ENCODE results near the gene HEATR5A. TPM values are rescaled to one million over a fixed set of nuclear protein-coding genes. Genes with fewer than 3 reads are reported as not detected.
"Not testable (repeated sequence)": the region's sequence is repeated elsewhere in the genome, so short reads cannot be mapped to it uniquely, and the experiment has no call there.

The HEATR5A gene
- total RNA-seq, 1 donor from 2014 or later: 12.3 TPM

DNA sequence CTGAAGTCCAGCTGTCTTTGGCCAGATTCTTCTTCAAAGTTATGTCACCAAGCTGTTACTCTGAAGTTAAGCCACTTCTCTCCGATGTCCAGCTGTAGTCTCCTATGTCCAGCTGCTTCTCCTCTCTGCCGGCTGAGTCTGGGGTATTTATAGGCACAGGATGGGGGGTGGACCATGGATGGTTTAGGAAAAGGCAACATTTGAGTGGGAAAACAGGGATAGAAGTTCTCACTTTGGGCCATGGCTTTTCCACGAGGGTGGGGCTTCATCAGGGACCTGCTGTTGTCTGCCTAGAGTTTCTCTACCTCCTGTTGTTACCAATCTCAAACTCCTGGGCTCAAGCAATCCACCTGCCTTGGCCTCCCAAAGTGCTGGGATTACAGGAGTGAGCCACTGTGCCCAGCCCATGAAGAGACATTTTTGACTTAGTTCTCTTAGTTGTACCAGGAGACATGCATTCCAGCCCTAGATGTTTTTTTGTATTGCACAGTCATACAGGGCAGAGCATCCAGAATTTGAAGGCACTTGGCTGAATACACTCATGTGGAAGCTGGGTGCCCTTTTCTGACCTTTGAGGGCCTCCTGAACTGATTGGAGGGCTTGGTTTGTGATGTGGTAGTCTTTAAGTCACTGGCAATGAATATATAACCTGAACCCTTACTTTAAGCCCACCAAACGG lies 132.9 kb downstream of the HEATR5A start:
- intact Hi-C loops (cut with micrococcal nuclease): no loop called here

DNA sequence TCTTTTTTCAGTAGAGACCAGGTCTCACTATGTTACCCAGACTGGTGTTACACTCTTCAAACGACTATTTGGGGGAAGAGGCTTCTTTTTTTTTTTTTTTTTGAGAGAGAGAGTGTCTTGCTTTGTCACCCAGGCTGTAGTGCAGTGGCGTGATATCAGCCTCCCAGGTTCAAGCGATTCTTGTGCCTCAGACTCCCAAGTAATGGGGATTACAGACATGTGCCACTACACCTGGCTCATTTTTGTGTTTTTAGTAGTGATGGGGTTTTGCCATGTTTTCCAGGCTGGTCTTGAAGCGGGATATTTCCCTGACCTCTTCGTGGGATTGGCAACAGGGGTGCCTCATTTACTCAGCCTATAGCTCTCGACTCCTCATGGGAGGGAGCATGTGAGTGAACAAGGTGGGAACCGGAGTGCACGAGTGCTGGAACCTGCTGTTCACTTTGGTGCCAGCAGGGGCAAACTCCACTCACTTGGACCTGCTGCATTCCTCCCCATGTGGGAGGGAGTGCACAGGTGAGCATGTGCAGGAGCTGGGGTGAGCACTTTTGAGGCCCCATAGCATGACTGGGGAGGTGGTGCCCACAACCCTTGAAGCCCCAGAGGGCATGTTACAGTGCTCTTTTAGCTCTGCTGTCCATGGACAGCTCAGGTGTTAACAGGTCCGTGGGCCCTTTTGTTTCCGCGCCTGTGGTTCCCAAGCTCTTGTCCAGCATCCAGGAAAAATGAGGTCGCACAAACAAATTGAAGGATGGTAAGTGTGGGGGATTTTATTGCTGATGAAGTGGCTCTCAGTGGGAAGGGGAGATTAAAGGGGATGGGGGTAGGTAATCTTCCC lies 133.7 kb downstream of the HEATR5A start:
- intact Hi-C loops (cut with micrococcal nuclease): no loop called here

DNA sequence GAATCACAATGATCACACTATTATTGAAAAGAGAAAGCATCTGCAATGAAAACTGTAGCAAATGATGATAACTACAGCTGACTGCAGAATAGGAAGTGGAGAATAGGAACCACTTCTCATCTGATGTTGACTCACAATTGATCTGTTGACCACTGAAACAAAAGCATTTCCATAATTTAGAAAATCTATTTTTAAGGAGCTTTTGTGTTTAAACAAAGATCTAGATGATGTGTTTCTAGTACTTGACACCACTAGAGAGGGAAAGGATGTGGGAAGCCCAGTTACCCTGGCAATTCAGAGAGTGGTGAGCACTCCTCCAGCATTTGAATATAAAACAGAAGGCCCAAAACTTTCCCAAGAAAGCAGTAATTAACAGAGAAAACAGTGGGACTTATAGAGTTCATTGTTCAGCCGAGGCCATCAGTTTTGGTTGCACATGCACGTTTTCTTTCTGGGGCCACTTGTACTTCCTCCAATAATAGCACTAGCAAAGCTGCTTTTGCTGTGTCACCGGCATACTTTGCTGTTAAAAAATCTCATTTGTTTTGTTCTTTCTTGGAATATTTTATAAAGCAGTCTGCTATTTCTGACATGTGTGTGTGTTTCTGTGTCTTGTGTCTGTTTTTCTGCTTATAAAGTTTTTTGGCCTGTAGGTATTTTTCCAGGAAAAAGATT lies 136.6 kb downstream of the HEATR5A start:
- intact Hi-C loops (cut with micrococcal nuclease): no loop called here

DNA sequence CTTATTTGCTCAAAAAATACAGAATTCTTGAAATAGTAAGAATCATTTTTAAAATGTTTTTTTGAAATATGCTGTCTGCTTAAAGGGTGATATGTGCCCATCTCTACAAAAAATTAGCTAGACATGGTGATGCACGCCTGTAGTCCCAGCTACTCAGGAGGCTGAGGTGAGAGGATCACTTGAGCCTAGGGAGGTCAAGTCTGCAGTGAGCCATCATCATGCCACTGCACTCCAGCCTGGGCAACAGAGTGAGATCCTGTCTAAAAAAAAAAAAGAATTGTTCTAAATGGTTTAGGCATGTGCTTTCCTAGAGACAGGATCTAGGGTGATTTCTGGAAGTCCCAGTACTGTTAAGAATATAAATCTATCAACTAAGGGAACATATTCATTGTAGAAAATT lies 137.2 kb downstream of the HEATR5A start:
- intact Hi-C loops (cut with micrococcal nuclease): no loop called here

DNA sequence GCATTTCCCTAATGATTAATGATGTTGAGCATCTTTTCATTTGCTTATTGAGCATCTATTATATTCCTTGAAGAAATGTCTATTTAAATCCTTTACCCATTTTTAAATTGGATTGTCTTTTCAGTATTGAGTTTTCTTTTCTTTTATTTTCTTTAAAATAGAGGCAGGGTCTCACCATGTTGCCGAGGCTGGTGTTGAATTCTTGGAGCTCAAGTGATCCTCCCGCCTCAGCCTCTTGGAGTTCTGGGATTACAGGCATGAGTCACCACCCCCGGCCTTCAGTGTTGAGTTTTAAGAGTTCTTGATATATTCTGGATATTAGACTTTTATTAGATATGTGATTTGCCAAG lies 139.5 kb downstream of the HEATR5A start:
- intact Hi-C loops (cut with micrococcal nuclease): no loop called here

DNA sequence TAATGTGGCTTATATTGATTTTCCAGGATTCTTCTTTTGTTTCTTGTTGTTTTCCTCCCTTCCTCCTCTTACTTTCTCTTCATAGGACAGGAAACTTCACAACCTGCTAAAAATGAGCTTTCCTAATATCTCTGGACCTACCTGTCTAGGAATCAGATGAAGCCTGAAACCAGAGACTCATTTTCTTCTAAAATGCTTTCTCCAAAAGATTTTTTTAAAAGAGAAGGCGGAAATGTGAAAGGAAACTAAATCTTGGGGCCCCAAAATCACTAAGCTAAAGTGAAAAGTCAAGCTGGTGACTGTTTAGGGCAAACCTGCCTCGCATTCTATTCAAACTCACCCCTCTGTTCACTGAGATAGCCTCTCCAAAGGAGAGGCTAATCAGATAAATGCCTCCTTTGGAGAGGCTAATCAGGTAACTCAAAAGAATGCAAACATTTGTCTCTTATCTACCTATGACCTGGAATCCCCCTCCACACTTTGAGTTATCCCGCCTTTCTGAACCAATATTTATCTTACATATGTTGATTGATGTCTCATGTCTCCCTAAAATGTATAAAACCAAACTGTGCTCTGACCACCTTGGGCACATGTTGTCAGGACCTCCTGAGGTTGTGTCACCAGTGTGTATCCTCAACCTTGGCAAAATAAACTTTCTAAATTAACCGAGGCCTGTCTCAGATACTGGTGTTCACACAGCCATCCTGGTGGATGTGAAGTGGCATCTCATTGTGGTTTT lies 140.0 kb downstream of the HEATR5A start:
- intact Hi-C loops (cut with micrococcal nuclease): no loop called here

DNA sequence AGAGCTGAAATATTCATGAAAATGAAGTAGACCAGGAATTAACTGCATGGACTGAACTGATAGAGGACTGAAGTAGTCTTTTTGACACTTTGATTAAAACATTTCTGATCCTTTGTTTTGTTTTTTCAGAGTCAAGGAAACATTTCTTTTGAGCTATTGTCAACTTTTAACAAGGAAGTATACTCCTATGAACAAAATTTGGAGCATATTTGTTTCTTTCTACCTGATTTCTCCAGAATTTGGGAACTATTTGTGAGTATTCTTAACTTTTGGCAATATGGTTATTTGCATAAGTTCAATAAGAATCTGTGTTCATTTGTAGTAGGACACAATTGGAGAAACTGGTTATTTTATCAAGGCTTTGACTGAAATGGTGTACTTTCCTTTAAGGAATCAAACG lies 141.5 kb downstream of the HEATR5A start:
- intact Hi-C loops (cut with micrococcal nuclease): no loop called here

DNA sequence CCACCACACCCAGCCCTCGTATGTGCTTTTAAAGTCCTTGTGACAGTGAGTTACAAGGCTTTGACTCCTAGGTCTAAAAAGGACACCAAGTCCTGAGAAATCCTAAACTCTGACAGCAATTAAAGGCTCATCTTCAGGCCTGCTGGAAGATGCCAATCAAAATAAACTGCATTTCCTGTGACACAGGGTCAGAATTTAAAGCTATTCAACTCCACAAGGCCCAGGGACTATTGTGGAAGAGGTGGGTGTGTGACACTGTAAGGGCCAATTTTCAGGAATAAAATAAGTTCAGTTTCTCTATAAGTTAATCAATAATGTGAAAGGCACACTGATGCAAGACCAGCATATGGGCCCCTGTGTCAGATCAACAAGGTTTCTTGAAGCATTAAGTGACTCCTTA lies 143.3 kb downstream of the HEATR5A start:
- intact Hi-C loops (cut with micrococcal nuclease): no loop called here

DNA sequence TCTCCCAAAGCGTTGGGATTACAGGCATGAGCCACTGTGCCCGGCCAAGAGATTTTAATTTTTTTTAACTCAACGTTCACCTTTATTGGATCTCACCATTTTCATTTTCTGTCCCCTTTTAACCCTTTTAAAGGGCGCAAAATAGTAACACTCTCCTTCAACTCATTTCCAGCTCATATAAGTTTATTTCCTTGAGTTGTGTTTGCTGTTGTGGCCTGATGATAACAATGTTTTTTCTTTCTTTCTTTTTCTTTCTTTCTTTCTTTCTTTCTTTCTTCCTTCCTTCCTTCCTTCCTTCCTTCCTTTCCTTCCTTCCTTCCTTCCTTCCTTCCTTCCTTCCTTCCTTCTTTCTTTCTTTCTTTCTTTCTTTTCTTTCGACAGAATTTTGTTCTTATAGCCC lies 143.9 kb downstream of the HEATR5A start:
- intact Hi-C loops (cut with micrococcal nuclease): not testable (repeated sequence)

DNA sequence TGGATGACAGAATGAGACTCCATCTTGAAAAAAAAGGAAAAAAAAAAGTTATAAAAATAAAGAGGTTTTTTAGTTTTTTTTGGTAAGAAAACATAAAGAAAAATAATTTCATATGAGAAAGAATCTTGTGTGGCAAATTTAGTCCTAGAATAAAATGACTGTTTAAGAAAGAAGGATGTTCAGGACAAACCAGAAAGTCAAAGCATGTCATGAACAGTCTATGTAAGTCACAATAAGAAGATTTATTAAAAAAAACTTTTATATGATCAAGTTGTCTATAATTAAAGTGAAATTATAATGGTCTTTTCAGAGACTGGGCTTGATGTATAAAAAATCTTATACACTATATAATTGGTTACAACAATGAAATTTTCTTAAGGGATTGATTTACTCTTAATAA lies 144.6 kb downstream of the HEATR5A start:
- intact Hi-C loops (cut with micrococcal nuclease): no loop called here

DNA sequence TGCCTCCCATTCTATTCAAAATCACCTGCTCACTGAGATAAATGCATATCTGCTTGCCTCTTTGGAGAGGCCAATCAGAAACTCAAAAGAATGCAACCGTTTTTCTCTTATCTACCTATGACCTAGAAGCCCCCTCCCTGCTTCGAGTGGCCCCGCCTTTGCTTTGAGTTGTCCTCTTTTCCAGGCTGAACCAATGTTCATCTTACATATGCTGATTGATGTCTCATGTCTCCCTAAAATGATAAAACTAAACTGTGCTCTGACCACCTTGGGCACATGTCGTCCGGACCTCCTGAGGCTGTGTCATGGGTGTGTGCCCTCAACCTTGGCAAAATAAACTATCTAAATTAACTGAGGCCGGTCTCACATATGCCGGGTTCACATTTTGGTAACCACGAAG lies 148.7 kb downstream of the HEATR5A start:
- intact Hi-C loops (cut with micrococcal nuclease): no loop called here

DNA sequence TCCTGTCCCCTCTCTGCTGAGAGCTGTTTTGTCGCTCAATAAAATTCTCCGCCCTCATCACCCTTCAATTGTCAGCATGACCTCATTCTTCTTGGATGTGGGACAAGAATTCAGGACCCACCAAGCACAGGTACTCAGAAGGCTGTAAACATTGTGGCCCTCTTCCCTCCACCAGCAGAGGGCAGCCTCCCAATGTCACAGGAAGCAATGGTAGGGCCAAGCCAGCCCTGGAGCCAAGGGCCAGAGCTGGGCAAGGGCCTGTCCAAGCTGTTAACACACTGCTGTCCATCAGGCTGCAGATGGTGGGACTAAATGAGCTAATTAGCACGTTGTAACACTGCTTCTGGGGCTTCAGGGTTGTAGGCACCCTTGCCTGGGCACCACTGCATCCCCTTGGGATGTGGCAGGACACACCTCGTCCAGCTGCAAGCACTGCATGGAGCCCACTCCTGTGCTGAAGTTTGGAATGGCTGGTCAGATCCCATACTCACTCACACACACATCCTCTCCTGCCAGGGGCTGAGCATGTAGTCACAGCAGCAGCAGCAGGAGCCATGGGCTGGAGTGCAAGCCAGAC lies 150.1 kb downstream of the HEATR5A start:
- intact Hi-C loops (cut with micrococcal nuclease): loop anchor here (1.0 kb wide), 2 partner anchors 86 to 180 kb away; no protein-coding TSS in a partner anchor

DNA sequence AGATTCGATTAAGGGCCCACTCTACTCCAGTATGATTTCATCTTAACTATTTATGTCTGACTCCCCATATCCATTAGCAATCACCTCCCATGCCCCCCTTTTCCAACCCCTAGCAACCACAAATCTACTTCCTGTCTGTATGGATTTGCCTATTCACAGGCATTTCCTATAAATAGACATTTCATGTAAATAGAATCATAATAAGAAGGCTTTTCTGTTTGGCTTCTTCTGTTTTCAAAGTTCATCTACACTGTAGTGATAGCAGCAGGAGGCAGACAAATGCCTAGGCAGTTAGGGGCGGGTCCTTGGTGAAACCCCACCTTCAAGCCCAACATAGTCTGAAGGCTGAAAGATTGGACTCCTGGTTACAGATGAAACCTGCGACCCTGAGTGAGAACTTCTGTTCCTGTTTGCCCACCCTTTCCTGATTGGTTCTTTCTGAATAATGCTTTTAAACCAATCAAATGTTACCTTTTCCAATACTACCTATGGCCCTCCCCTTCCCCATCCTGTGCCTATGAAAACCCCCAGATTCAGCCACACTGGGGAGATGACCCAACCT lies 150.6 kb downstream of the HEATR5A start:
- intact Hi-C loops (cut with micrococcal nuclease): loop anchor here (1.0 kb wide), 2 partner anchors 87 to 181 kb away; no protein-coding TSS in a partner anchor

DNA sequence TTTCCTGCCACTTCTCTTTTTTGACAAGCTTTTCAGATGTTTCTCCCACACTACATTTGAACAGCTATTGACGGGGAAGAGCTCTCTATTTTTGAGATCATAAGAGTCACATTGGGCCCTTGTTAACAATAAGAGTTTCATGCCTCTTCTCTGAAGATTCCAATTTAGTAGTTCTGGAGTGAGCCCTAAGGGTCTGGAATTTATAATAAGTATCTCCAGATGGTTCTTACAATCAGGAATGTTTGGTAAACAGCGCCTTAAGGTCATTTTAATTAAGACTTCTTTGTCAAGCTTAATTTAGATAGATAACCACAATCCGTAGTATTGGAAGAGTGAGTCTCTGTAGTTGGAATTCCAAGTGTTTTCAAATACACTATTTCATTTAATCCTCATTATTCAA lies 152.1 kb downstream of the HEATR5A start:
- intact Hi-C loops (cut with micrococcal nuclease): no loop called here

DNA sequence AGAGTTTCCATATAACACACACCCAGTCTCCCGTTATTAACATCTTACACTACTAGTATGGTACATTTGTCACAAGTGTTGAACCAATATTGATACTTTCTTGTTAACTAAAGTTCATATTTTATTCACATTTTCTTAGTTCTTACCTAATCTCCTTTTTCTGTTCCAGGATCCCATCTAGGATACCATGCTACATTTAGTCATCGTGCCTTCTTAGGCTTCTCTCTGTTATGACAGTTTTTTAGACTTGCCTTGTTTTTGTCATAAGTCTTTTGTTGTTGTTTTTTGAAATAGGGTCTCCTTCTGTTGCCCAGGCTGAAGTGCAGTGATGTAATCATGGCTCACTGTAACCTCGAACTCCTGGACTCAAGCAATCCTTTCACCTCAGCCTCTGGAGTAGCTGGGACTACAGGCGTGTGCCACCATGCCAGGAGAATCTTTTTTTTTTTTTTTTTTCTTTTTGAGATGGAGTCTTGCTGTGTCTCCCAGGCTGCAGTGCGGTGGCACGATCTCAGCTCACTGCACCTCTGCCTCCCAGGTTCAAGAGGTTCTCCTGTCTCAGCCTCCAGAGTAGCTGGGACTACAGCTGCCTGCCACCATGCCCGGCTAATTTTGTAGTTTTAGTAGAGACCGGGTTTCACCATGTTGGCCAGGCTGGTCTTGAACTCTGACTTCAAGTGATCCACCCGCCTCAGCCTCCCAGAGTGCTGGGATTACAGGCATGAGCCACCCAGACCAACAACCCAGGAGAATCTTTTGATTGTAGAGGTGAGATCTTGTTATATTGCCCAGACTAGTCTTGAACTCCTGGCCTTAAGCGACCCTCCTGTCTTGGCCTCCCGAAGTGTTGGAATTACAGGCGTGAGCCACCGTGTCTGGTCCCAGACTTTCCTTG lies 153.7 kb downstream of the HEATR5A start:
- intact Hi-C loops (cut with micrococcal nuclease): no loop called here

DNA sequence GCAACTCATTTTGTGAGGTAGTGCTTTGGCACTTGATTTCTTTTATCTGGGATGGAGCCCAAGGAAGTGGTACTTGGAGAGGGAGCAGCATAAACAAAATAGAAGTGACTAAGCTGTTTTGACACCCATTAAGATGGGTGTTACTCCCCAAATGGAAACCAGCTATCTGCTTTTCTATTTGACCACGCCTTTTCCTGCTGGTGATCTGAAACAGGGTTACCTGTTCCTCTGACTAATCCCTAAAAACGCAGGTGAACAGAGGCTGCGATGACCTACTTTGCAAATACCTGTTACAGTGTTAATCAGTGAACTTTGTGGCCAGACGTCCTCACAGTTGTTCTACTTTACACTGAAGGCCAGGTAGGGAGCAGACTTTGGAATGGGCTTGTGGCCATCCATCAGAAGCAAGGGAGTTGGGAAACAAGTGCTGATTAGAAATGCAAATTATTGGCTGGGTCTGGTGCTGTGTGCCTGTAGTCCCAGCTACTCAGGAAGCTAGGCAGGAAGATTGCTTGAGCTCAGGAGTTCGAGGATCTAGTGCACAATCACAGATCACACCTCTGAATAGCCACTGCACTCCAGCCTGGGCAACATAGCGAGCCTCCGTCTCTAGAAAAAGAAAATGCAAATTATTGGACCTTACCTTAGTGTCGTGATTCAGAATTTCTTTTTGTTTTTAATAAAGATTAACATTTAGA lies 154.5 kb downstream of the HEATR5A start:
- intact Hi-C loops (cut with micrococcal nuclease): no loop called here

DNA sequence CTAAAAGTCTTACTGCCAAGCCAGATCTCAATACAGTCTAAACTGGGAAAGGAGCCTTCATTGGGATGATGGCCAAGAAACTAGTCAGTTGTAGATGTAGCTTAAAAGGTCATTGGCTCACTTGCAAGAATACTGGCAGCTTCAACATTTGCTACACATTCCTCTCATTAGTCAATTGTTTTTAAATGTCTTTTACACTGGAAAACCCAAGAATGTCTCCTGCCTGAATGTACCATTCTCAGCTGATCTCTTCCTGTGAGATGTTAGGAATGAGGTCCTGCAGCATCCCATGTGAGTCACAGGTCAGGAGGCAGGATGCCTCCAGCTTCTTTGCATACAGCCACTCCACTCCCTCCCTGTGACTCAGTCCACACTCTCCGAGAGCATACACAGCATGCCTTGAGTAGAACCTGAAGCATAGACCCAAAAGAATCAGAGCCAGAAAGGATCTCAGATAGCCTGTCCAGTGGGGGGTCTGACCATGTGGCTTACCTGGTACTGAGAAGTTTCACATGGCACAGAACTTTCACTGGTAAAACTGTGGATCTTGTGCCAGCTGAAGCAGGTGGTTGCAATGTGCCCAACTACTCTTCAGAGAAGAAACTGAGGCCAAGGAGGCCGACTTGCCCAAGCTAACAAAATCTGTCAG lies 156.7 kb downstream of the HEATR5A start:
- intact Hi-C loops (cut with micrococcal nuclease): no loop called here

DNA sequence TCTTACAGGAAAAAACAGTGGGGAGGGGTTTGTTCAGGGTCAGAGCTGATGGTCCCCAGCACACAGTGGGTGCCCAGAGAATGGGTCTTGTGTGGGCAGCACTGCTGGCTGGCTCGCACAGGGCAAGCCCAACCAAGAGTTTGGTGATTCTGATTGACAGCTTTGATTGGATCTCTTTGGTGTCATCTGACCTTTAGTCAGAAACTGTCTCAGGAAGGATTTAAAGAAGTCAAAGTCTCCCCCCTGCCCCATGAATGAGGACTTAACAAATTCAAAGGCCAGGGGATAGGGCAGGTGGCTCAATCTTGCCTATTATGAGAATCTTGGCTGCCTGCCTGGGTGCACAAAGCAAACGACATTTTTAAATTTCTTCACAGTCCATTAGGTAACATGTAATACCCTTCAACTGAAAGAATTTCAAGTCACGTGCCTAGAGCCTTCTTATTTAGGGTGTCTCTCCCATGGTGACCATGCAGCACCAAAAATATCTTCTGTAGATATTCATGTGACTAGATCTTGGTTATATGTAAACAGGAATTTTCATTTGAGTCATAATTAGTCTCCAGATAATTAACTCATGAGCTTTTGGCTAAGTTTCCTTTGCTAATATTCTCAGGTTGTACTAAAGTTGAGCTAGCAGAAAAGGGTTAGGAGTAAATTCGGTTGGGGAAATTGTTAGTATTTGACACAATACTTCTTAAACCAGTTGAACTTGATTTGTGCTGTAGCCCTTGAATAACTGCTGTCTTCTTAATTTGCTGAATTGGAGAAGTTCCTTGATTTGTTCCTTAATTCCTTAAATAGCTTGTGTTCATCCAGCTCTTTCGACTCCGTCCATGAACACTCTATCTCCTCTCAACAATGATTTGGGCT lies 158.3 kb downstream of the HEATR5A start:
- intact Hi-C loops (cut with micrococcal nuclease): no loop called here

Data from T-helper 1 cell treated with Interleukin-12 subunit alpha and Interleukin-12 subunit beta and Interleukin-4 antibody, amounts not matched to agents 30 ng/mL and 1 ng/mL, for 36 hours (primary cell).